Measurements from ENCODE around the gene NFATC1.

NFATC1 gene

GRCh38 chr18:79395761-79396404, at the start of gene NFATC1:
Gene NFATC1 (plus strand): TSS chr18:79395930. CDS start chr18:79396225, 295 bp downstream.
- DNase-seq: peak; percentile 50

GRCh38 chr18:79345981-79346380, 49.7 kb upstream of the NFATC1 start:
- DNase-seq: no peak

GRCh38 chr18:79348066-79348465, 47.7 kb upstream of the NFATC1 start:
- DNase-seq: no peak

- no peak for DNase-seq
Observed at GRCh38 chr18:79352432-79352831, 43.3 kb upstream of the NFATC1 start.

- DNase-seq: peak; percentile 35
Observed at GRCh38 chr18:79353267-79353666, 42.5 kb upstream of the NFATC1 start.

- no peak for DNase-seq
Observed at GRCh38 chr18:79354350-79354749, 41.4 kb upstream of the NFATC1 start.

- DNase-seq: no peak
Observed at GRCh38 chr18:79355433-79356335, 40.0 kb upstream of the NFATC1 start.

- DNase-seq: no peak
Observed at GRCh38 chr18:79356435-79356834, 39.3 kb upstream of the NFATC1 start.

GRCh38 chr18:79360933-79361332, 34.8 kb upstream of the NFATC1 start:
- no peak for DNase-seq

GRCh38 chr18:79361766-79362522, 33.8 kb upstream of the NFATC1 start:
- DNase-seq: no peak

- no peak for DNase-seq
Observed at GRCh38 chr18:79365701-79366100, 30.0 kb upstream of the NFATC1 start.

- no peak for DNase-seq
Observed at GRCh38 chr18:79366177-79367094, 29.3 kb upstream of the NFATC1 start.

- DNase-seq: no peak
Observed at GRCh38 chr18:79367480-79367879, 28.2 kb upstream of the NFATC1 start.

- no peak for DNase-seq
Observed at GRCh38 chr18:79367989-79368388, 27.7 kb upstream of the NFATC1 start.

GRCh38 chr18:79368681-79369080, 27.0 kb upstream of the NFATC1 start:
- no peak for DNase-seq

GRCh38 chr18:79371561-79372121, 24.1 kb upstream of the NFATC1 start:
- DNase-seq: no peak

- no peak for DNase-seq
Observed at GRCh38 chr18:79372461-79372860, 23.3 kb upstream of the NFATC1 start.

- DNase-seq: no peak
Observed at GRCh38 chr18:79372991-79373390, 22.7 kb upstream of the NFATC1 start.

GRCh38 chr18:79373736-79374135, 22.0 kb upstream of the NFATC1 start:
- no peak for DNase-seq

GRCh38 chr18:79374408-79375171, 21.1 kb upstream of the NFATC1 start:
- DNase-seq: no peak
